Measurements from ENCODE around the gene VSIR.

Gene VSIR

DNA sequence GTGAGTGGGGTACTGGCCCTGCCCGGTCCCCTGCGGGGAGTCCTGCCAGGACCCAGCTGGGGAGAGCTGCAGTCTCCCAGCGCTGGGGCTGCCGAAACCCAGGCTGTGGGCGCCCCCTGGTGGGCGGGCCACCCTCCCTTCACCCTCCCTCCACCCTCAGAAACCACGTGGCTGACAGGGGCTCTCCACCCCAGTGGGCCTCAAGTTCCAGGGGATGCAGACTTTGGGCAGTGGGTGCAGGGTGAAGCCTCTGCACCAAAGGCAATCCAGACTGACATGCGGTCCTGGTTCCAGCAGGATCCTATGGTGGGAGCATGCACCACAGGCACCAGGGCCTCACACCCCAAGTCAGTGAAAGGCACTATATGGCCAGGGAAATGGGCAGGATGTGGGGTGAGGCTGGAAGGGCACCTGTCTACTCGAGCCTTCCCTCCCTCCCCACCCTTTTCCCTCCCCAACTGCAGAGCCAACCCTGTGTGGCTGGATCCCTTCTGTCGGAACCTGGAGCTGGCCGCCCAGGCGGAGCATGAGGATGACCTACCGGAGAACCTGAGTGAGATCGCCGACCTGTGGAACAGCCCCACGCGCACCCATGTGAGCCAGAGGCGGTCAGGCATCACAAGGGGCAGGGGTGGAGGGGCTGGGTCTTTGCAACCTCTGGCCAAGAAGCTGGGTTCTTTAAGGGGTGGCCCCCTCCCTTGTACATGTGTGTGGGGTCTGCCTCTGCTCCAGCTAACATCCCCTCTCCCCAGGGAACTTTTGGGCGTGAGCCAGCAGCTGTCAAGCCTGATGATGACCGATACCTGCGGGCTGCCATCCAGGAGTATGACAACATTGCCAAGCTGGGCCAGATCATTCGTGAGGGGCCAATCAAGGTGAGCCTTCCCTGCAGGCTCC lies 38.9 kb upstream of the VSIR start:
- CTCF ChIA-PET = interaction anchor here (0.6 to 5.6 kb wide), 25 partner anchors 9 to 498 kb away, joined by 3 to 45 read pairs (median 4); partner anchors contain the start of genes SLC29A3 and VSIR
- Mint-ChIP-seq H3K36me3 (peaks cover 7% of the 10 kb centered on the region), H3K4me3 (no peak overlapping the region), H3K27me3 (no peaks in the 10 kb centered on the region), H3K27ac (no peak overlapping the region), H3K4me1 (peaks cover 2% of the 10 kb centered on the region), H3K9me3 (no peaks in the 10 kb centered on the region)
- peak; percentile 84 for DNase-seq

DNA sequence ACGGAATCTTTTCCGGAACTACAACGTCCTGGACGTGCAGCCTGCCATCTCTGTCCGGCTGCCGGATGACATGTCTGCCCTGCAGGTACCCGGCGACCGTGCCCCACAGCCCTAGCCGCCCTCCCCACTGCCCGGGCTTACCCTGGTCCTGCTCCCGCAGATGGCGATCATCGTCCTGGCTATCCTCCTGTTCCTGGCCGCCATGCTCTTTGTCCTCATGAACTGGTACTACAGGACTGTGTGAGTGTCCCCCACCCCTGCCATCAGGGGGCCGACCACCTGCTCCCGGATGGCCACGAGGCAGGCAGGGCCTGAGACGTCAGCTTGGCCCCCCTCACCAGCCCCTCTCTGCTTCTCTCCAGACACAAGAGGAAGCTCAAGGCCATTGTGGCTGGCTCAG lies 38.0 kb upstream of the VSIR start:
- no peaks in the 10 kb centered on the region for H3K9me3 Mint-ChIP-seq
- H3K36me3 Mint-ChIP-seq = peaks cover 6% of the 10 kb centered on the region
- DNase-seq = no peak
- CTCF ChIA-PET = interaction anchor here (0.6 to 5.6 kb wide), 19 partner anchors 8 to 497 kb away, joined by 3 to 45 read pairs (median 5); partner anchors contain the start of gene VSIR
- H3K27ac Mint-ChIP-seq = no peak overlapping the region
- H3K27me3 Mint-ChIP-seq = no peaks in the 10 kb centered on the region
- no peak overlapping the region for H3K4me3 Mint-ChIP-seq
- H3K4me1 Mint-ChIP-seq = peaks cover 2% of the 10 kb centered on the region

DNA sequence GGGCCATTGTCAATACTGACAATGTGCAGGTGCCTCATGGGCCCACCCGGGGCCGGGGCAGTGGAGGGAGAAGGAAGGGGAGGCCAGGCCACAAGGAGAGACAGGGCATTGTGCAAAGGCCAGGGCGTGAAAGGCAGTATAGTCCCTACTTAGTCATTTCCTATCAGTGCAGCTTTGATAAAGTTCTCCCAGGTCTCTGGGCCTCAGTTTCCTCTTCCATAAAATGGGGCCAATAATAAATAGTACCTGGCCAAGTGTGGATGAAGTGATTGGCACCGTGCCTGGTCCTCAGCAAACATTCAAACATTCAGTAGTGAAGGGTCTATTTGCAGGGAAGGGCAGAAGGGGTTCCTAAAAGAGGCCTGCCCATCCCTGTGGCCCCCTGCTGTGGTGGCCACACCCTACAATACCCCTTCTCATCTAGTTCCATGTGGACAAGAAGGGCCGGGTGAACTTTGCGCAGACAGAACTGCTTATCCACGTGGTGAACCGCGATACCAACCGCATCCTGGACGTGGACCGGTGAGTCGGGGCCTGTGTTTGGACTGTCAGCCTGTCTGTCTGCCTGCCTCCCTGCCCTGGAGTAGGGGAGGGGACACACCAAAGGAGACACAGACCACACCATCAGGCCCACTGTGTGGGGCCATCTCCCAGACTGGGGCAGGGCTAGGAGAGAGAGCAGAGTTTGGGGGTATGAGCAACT lies 36.9 kb upstream of the VSIR start:
- Mint-ChIP-seq H3K4me1 (peaks cover 2% of the 10 kb centered on the region), H3K4me3 (no peak overlapping the region), H3K36me3 (no peaks in the 10 kb centered on the region), H3K27ac (no peak overlapping the region), H3K9me3 (no peaks in the 10 kb centered on the region), H3K27me3 (peaks cover 6% of the 10 kb centered on the region)
- no peak for DNase-seq
- CTCF ChIA-PET = interaction anchor here (1.4 to 5.6 kb wide), 4 partner anchors 12 to 496 kb away, joined by 3 to 45 read pairs (median 5); no protein-coding TSS in a partner anchor

DNA sequence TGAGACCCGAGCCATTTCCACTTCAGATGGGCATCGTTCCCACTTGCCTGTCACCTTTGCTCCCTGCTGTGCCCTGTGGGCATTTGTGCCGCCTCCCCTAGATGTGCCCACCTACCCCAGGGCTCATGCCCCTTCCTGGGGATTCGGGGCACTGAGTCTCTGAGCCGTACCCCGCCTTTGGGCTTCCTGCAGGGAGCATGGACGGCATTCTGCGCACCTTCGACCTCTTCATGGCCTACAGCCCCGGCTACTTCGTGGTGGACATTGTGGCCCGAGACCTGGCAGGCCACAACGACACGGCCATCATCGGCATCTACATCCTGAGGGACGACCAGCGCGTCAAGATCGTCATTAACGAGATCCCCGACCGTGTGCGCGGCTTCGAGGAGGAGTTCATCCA lies 36.3 kb upstream of the VSIR start:
- H3K27ac Mint-ChIP-seq = no peak overlapping the region
- H3K4me1 Mint-ChIP-seq = peaks cover 2% of the 10 kb centered on the region
- H3K36me3 Mint-ChIP-seq = no peaks in the 10 kb centered on the region
- H3K9me3 Mint-ChIP-seq = no peaks in the 10 kb centered on the region
- no peak overlapping the region for H3K4me3 Mint-ChIP-seq
- peaks cover 8% of the 10 kb centered on the region for H3K27me3 Mint-ChIP-seq
- no peak for DNase-seq
- CTCF ChIA-PET = no interaction called here

DNA sequence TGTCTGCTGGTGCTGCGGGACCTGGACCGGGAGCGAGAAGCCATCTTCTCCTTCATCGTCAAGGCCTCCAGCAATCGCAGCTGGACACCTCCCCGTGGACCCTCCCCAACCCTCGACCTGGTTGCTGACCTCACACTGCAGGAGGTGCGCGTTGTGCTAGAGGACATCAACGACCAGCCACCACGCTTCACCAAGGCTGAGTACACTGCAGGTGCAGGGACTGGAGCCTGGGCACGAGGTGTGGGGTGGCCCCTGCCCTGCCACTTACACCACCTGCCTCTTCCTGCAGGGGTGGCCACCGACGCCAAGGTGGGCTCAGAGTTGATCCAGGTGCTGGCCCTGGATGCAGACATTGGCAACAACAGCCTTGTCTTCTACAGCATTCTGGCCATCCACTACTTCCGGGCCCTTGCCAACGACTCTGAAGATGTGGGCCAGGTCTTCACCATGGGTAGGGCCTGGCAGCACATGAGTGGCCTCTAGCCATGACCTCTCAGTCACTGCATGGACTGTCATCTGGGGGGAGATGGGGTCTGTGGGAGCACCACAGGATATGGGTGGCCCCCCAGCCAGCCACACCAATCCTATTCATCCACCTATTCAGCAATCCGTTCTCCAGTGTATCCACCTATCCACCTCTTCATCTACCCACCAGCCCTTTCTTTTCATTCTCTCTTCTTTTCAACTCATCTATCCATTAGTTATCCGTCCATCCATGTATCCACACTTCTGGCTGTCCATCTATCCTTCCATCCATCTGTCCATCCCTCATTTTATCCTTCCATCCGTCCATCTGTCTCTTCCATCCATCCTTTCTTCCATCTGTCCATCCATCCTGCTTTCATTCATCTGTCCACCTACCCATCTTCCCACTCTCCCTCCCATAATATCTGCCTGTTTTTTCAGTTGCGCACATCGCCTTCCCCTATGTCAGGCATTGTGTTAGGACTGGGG lies 34.5 kb upstream of the VSIR start:
- no peak for DNase-seq
- Mint-ChIP-seq H3K4me1 (peaks cover 2% of the 10 kb centered on the region), H3K4me3 (no peak overlapping the region), H3K27me3 (peaks cover 9% of the 10 kb centered on the region), H3K36me3 (no peaks in the 10 kb centered on the region), H3K27ac (no peak overlapping the region), H3K9me3 (no peaks in the 10 kb centered on the region)
- CTCF ChIA-PET = interaction anchor here (1.8 kb wide), 1 partner anchor 100 kb away, joined by 4 read pairs; no protein-coding TSS in a partner anchor

DNA sequence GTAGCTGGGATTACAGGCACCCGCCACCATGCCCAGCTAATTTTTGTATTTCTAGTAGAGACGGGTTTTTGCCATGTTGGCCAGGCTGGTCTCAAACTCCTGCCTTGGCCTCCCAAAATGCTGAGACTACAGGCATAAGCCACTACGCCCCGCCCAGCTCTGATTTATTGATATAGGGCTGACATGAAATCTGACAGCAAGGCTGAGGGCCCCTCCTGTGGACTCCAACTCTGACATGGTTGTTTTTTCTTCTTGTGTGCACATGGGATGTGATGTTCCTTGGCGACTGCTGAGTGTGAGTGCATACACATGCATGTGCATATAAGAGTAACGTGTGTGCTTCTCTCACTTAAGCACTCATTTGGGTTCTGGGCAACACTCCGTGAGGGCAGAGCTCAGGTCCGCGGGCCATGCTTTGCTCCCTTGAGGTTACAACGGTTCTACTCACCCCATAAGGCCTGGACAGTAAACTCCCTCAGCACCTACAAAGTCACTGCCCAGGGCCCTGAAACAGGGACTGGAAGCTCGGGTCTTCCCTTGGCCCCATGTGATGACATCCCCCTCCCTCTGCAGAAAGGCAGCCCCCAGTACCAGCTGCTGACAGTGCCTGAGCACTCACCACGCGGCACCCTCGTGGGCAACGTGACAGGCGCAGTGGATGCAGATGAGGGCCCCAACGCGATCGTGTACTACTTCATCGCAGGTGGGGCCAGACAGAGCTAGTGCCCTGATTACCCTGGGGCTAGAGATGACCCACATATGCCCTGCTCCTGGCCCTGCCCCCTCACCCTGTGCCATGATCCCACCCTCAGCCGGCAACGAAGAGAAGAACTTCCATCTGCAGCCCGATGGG lies 33.6 kb upstream of the VSIR start:
- no peak for DNase-seq
- no peaks in the 10 kb centered on the region for H3K9me3 Mint-ChIP-seq
- no peak overlapping the region for H3K27ac Mint-ChIP-seq
- no peaks in the 10 kb centered on the region for H3K4me1 Mint-ChIP-seq
- no peak overlapping the region for H3K4me3 Mint-ChIP-seq
- H3K27me3 Mint-ChIP-seq = peaks cover 11% of the 10 kb centered on the region
- CTCF ChIA-PET = interaction anchor here (0.8 to 1.8 kb wide), 3 partner anchors 89 to 110 kb away, joined by 3 to 5 read pairs (median 4); no protein-coding TSS in a partner anchor
- no peaks in the 10 kb centered on the region for H3K36me3 Mint-ChIP-seq

DNA sequence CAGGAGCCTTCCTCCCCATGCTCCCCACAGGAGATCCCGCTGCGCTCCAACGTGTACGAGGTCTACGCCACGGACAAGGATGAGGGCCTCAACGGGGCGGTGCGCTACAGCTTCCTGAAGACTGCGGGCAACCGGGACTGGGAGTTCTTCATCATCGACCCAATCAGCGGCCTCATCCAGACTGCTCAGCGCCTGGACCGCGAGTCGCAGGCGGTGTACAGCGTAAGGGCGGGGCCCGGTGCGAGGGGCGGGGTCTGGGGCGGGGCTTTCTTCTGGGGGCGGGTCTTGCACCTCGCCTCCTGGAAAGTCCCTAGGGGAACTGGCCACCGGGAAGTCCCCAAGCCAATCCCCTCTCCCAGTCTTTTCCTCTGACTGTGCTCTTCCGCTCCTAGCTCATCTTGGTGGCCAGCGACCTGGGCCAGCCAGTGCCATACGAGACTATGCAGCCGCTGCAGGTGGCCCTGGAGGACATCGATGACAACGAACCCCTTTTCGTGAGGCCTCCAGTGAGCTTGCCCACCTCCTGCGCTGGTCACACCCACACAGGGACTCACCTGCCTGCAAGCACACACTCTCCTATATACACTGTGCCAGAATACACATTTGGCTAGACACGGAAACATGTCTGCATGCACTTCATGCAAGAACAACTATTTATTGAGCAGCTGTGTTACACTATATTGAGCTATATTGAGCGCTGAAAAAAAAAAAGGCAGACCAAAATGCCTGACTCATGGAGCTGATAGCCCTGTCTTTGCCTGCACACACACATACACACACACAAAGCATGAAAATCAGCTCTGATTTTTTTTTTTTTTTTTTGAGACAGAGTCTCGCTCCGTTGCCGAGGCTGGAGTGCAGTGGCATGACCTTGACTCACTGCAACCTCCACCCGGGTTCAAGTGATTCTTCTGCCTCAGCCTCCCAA lies 32.7 kb upstream of the VSIR start:
- no peaks in the 10 kb centered on the region for H3K36me3 Mint-ChIP-seq
- CTCF ChIA-PET = interaction anchor here (0.5 to 1.8 kb wide), 4 partner anchors 9 to 109 kb away, joined by 3 to 5 read pairs (median 4); no protein-coding TSS in a partner anchor
- no peaks in the 10 kb centered on the region for H3K9me3 Mint-ChIP-seq
- no peak overlapping the region for H3K27ac Mint-ChIP-seq
- H3K27me3 Mint-ChIP-seq = peaks cover 11% of the 10 kb centered on the region
- H3K4me1 Mint-ChIP-seq = no peaks in the 10 kb centered on the region
- no peak for DNase-seq
- no peak overlapping the region for H3K4me3 Mint-ChIP-seq

DNA sequence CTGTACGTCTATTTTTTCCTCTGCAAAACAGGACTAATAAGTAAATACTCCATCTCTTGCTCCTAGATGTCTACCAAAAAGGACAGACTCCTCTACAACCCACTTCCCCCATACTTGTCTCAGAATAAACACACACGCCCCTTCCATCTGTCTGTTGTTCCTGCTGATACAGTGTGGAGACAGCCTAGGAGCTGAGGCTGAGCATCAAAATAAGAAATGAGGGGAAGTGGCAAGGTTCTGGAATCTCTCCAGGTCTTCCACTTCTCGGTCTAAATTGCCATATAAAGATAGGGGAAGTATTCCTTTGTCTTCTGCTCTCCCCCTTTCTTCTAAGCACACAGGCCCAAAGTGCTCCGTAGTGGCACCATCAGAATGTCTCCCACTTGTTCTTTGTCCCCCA lies 30.8 kb upstream of the VSIR start:
- Mint-ChIP-seq H3K36me3 (no peaks in the 10 kb centered on the region), H3K4me3 (no peak overlapping the region), H3K27me3 (peaks cover 15% of the 10 kb centered on the region), H3K4me1 (no peaks in the 10 kb centered on the region), H3K9me3 (no peaks in the 10 kb centered on the region), H3K27ac (no peak overlapping the region)
- DNase-seq = no peak
- CTCF ChIA-PET = no interaction called here

DNA sequence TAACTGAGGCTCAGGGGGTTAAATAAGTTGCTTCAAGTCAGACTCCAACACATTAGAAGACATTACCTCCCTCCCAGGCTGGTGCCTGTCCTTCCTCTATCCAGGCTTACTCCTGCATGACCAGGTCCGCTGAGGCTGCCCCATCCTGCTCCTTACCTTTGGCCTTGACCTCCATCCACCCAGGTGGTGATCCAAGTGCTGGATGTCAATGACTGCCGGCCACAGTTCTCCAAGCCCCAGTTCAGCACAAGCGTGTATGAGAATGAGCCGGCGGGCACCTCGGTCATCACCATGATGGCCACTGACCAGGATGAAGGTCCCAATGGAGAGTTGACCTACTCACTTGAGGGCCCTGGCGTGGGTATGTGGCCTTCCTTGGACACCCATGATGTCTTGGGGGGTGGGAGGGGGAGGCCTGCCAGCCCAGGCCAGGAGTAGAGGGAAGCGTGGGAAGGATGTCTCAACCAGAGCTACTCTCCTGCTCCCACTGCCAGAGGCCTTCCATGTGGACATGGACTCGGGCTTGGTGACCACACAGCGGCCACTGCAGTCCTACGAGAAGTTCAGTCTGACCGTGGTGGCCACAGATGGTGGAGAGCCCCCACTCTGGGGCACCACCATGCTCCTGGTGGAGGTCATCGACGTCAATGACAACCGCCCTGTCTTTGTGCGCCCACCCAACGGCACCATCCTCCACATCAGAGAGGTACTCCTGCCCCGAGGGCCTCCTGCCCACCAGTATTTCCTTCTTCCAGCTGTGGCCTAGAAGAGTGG lies 29.6 kb upstream of the VSIR start:
- no peaks in the 10 kb centered on the region for H3K9me3 Mint-ChIP-seq
- CTCF ChIA-PET = interaction anchor here (1.0 kb wide), 1 partner anchor 9 kb away, joined by 3 read pairs; no protein-coding TSS in a partner anchor
- H3K27me3 Mint-ChIP-seq = peaks cover 18% of the 10 kb centered on the region
- H3K27ac Mint-ChIP-seq = no peak overlapping the region
- no peaks in the 10 kb centered on the region for H3K4me1 Mint-ChIP-seq
- DNase-seq = no peak
- H3K4me3 Mint-ChIP-seq = no peak overlapping the region
- H3K36me3 Mint-ChIP-seq = no peaks in the 10 kb centered on the region

DNA sequence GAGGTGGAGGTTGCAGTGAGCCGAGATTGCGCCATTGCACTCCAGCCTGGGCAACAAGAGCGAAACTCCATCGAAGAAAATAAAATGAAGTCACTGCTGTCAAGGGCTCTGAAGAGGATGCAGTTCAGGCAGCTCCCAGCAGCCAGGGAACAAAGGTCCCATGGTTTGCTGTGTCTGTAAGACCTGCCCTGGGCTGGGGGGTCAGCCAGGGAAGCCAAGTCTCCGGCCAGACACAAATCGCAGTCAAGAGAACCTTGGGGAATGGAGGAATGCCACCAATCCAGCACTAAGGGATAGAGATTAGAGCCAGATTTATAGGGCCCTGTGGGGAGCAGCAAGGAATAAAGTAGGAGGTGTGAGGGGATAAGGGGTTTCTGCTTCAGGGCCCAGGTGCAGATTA lies 28.9 kb upstream of the VSIR start:
- no peak for DNase-seq
- peaks cover 6% of the 10 kb centered on the region for H3K4me1 Mint-ChIP-seq
- H3K36me3 Mint-ChIP-seq = no peaks in the 10 kb centered on the region
- CTCF ChIA-PET = no interaction called here
- no peak overlapping the region for H3K27ac Mint-ChIP-seq
- H3K9me3 Mint-ChIP-seq = no peaks in the 10 kb centered on the region
- peaks cover 18% of the 10 kb centered on the region for H3K27me3 Mint-ChIP-seq
- H3K4me3 Mint-ChIP-seq = no peak overlapping the region

DNA sequence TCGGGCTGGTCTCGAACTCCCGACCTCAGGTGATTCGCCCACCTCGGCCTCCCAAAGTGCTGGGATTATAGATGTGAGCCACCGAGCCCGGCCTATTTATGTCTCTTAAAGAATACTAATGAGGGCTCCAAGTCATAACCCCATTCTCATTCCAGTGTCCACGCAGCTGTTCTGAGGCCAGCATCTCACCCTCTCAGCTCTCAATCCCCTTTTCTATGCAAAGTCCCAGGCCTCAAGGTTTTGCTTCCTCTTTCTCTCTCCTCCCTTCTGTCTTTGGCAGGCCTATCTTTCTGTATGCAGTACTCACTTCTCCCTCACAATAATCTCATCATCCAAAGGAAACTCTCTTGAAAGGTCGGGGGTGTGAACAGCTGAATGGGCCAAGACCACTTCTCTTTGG lies 28.0 kb upstream of the VSIR start:
- peaks cover 10% of the 10 kb centered on the region for H3K4me1 Mint-ChIP-seq

More for the DNA sequence above, 28.0 kb upstream of the VSIR start:
- H3K27ac Mint-ChIP-seq = no peak overlapping the region
- CTCF ChIA-PET = no interaction called here
- H3K4me3 Mint-ChIP-seq = no peak overlapping the region
- H3K9me3 Mint-ChIP-seq = no peaks in the 10 kb centered on the region
- DNase-seq = no peak
- peaks cover 18% of the 10 kb centered on the region for H3K27me3 Mint-ChIP-seq
- no peaks in the 10 kb centered on the region for H3K36me3 Mint-ChIP-seq
